Activated CD4-positive, alpha-beta T cell treated with anti-CD3 and anti-CD28 coated beads, Interleukin-2, Interleukin-6, amounts not matched to agents 100 ng/mL and 50 ng/mL, durations not matched to agents 16 hours and 8 hours (primary cell): ENCODE data around the gene HECW1.
A peak's percentile ranks its signal among the peaks of the same experiment; 100 is the strongest.

Experiments
- DNase-seq: peaks from one replicate; pipeline ENCODE4 v3.0.0-alpha.2; 2020

Gene HECW1

DNA sequence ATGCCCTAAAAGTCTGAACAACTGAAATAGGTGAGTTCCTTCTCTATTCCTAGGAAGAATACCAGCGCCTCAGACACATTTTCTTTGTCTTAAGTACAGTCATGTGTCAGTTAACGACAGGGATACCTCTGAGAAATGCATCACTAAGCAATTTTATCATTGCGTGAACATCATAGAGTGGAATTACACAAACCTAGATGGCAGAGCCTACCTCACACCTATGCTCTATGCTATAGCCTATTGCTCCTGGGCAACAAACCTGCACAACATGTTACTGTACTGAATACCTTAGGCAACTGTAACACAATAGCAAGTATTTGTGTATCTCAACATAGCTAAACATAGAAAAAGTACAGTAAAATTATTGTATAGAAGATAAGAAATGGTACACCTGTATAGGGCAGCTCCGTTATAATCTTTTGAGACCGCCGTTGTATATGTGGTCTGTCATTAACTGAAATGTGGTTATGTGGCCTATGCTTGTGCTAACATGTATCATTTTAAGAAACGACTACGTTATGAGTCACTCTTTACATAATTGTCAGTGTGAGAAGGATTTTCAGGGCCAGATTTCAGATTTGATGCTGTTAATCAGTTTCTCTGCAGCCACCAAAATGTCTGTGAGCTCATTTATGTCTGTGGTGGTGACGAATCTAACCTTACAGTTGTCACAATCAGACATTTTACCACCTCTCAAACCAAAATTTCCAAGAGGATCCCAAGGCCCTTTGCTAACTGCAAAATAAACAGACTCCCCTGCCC is 404.3 kb downstream of the HECW1 start:
- DNase-seq = peak; percentile 85

- no peak for DNase-seq
Measured at GRCh38 chr7:43517464-43517863, 405.0 kb downstream of the HECW1 start.

DNA sequence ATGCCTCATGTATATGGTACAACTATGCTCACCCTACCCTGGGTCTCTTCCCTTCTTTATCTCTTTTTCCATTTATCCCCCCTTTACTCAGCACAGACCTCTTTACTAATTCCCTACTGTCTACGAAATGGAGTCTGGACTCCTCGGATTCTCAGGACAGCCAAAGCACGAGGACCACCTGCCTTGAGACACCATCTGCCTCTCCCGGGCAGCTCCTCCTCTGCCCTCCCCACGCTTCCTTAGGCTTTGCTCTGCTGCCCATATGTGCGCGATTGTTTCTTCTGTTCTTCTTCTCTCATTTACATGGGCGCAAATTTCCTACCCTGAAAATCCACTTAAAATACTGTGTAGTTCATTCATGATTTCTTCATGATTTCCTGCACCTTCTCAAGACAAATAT is 407.8 kb downstream of the HECW1 start:
- no peak for DNase-seq

DNA sequence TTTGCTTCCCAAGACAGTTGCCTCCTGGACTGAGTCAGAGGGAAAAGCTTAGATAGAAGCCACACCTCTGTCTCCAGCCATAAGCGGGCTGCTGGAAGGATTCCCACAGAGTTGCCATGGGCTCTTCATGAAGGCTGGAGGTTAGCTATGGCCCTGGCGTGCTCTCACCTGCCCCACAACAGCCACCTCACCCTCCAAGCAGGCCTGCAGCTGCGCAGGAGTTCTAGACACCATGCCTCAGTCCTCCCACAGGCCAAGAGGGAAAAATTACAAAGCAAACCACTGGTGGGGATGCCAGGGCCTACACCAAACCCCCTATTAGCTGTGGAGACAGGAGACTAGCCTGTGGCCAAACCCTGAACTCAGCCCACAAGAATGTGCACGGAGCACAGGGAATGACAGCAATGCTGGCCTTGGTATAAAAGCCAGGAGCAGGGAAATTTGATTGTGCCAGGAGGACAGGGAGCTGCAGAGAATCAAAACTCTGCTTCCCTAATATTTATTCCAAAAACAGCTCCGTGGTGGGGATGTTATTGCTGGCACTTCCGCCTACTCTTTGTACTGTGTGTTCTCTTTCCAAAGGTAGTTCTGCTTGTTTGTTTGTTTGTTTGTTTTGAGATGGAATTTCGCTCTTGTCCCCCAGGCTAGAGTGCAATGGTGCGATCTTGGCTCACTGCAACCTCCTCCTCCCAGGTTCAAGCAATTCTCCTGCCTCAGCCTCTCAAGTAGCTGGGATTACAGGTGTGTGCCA is 410.1 kb downstream of the HECW1 start:
- DNase-seq = no peak

GRCh38 chr7:43528576-43529354 is 416.3 kb downstream of the HECW1 start:
- no peak for DNase-seq

- no peak for DNase-seq
Measured at GRCh38 chr7:43530553-43531410, 418.3 kb downstream of the HECW1 start.

GRCh38 chr7:43531700-43532099 is 419.3 kb downstream of the HECW1 start:
- no peak for DNase-seq

DNA sequence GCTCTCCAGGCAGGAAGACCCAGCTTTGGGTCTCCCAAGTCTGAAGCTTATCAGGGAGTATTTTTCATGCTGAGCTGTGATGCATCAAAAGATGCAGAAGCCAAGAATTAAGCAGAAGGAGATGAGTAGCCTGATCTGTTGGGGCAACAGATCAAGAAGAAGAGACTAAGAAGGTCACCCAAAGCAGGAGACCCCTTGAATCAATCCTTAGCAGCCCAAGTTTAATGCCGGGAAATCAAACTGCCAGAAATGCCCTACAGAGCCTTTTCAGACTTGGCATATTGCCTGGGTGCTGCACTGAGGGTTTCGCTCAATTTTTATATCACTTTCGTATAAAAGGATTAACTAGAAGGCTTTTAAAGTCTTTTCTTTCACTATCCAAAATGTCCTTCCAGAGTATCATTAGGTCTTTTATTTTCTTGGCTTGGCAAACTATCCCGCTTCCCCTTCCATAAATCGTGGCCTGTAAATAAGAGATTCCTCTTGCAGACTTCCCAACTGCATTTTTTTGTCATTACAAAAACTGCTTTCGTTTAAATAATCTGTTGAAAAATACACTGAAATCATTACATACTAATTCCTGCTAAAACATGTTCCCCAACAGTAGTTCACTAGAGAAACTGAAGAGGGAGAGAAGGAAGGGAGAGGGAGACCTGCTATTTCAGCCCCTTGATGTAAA is 421.5 kb downstream of the HECW1 start:
- no peak for DNase-seq

DNA sequence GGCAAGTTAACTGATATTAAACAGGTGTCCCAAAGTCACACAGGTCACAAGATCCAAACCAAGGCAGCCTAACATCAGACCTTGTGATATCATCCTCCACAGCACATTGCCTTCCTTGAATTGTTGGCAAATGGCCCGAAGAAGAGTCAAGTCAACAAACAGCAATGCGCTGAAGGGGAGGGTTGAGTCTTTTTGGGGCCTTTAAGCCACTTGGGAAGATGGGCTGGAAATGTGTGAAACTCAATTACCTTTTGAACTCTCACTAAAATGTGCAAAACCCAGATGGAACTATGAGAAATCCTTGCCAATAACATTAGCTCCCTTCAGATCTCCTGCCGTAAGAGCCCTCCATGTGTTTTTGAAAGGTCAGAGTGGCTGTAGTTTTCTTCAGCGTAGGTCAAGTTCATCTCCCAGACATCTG is 422.6 kb downstream of the HECW1 start:
- no peak for DNase-seq

DNA sequence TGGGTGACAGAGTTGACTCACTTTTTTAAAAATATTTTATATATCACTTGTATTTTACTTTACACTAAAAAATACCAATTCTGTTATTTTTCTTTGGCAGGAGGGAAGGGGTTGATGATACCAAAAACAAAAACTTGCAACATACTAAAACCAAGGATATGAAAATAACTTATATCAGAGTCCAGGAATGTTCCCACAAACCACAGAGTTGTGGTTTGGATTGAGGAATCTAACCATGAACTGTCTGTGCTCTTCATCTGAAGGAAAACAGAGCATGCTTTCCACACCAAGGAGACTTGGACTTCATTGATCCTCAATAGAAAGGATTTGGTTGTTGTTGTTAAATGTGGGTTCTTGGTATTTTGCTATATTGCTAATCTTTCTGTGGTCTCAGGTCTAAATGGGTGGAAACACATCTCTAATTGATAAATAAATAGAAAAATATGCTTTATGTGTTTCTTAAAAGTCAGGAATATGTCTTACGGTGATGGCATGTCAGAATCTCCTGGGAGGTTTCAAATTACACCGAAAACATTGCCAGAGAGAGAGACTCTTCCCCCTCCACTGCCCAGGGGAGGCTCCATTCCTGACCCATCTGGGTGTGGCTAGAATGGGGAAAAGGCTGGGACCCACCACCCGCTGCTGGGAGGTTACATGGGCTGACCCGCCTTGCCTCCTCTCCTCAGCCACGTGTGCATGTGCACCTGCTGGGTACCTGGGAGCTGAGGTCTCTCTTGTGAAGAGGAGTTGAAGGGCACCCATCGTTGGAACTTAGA is 423.6 kb downstream of the HECW1 start:
- DNase-seq = no peak

DNA sequence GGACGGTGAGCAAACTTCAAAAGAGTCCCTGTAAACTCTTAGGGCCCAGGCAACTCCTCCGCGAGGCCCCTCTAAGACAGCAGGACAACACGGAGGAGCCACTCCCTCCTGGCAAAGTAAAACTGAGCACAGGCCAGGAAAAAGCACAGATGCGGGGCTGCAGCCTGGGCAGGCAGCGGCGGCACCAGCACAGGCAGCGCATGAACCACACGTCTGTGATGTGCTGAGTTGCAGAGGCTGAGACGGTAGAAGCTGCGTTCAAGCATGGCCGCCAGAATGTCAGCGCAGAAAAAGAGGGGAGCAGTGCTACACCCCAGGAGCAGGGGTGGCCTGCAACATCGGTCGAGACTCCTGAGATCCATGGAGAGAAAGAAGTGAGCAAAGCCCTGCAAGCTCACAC is 424.3 kb downstream of the HECW1 start:
- no peak for DNase-seq

- DNase-seq = no peak
Measured at GRCh38 chr7:43537765-43538403, 425.4 kb downstream of the HECW1 start.

GRCh38 chr7:43538404-43538771 is 425.9 kb downstream of the HECW1 start:
- DNase-seq = no peak

DNA sequence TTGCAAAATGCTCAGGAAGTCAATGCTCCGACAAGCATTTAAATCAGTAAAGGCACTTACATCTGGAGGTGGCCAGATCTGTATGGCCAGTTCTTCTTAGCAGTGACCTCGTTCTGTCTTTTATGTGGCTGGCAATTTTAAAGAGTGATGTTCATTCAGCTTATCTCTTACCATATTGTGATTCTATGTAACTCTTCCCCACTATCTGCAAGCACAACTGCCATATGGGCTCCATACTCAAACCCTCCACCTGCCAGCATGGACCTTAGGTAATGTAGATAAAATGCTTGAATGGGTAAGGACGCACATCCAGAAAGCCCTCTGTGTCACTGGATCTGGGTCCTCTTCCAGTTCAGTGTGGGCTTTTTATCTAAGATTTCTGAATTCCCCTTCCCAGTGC is 428.0 kb downstream of the HECW1 start:
- no peak for DNase-seq

GRCh38 chr7:43542716-43543115 is 430.3 kb downstream of the HECW1 start:
- DNase-seq = no peak

DNA sequence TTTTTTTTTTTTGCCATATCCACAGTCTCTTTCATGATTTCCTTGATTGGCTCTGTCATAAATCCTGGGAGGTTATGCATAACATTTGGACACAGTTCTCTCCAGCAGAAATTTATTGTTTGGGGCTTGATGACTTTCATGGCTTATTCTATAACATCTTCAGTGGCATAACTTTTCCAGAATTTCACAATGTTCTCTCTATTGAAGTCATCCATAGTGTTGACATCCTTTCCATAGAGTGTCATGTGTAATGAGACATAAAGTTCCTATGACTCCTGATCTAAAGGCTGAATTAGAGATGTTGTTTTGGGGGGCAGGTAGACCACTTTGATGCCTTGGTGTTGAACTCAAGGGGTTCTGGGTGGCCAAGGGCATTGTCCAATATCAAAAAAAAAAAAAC is 433.8 kb downstream of the HECW1 start:
- DNase-seq = no peak

DNA sequence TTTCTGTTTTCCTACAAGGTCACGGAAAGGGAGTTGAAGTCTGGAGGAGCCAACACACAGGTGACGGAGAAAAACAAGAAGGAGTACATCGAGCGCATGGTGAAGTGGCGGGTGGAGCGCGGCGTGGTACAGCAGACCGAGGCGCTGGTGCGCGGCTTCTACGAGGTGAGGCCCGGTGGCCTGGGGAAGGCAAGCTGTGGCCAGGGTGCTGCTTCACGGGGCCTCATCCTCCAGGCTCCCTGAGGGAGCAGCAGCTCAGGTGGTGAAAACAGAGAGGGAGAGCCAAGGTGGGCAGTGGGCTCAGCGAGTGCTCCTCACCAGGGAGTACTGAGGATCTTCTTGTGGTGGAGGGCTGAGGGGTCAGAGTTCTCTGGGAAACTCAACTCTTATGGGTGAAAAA is 438.0 kb downstream of the HECW1 start:
- DNase-seq = no peak

DNA sequence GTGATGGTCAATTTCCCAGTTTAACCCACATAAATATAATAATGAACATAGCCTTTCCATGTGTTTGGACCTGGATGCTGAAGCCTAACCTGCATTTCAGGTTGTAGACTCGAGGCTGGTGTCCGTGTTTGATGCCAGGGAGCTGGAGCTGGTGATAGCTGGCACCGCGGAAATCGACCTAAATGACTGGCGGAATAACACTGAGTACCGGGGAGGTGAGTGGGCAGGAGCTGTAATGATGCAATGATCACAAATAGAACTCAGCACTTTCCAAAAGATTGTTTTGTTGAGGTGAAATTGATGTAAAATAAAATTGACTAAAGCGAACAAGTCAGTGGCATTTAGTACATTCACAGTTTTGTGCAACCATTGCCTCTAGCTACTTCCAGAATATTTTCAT is 439.7 kb downstream of the HECW1 start:
- no peak for DNase-seq

GRCh38 chr7:43553999-43554398 is 441.6 kb downstream of the HECW1 start:
- DNase-seq = peak; percentile 26

DNA sequence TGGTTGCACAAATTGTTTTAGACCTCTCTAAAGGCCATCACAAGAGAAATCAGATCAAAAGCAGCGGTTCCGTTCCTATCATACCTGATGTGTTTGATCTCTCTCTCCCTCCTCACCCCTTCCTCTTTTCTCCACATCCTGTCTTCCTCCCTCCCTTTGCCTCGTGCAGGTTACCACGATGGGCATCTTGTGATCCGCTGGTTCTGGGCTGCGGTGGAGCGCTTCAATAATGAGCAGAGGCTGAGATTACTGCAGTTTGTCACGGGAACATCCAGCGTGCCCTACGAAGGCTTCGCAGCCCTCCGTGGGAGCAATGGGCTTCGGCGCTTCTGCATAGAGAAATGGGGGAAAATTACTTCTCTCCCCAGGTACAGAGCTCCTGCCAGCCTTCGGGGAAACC is 442.0 kb downstream of the HECW1 start:
- DNase-seq = peak; percentile 10
